HT-29 (cell line): ENCODE data around the gene SORCS2. TPM values are rescaled to one million over a fixed set of nuclear protein-coding genes. Genes with fewer than 3 reads are reported as not detected.
"Not testable (repeated sequence)": the region's sequence is repeated elsewhere in the genome, so short reads cannot be mapped to it uniquely, and the experiment has no call there.

Experiments
- DNase-seq: peaks from one replicate; pipeline ENCODE4 v3.0.0-alpha.2; 2015; ENCODE audit warnings: low spot score
- total RNA-seq: library from RNA; depleted of rRNA; stranded (reverse); fragments of >200 nt; shearing (Covaris generic); gene quantifications from 2 replicates; pipeline ENCODE4 v1.2.3, GENCODE V29; 2014

The SORCS2 gene
- total RNA-seq, 1 experiment from 2014 or later = not detected

- DNase-seq = not testable (repeated sequence)
Observed at GRCh38 chr4:7577361-7578039, 385.2 kb downstream of the SORCS2 start.

- no peak for DNase-seq
Observed at GRCh38 chr4:7581477-7581876, 389.1 kb downstream of the SORCS2 start.

- no peak for DNase-seq
Observed at GRCh38 chr4:7582313-7583097, 390.2 kb downstream of the SORCS2 start.

GRCh38 chr4:7584098-7584497, 391.8 kb downstream of the SORCS2 start:
- DNase-seq = no peak

GRCh38 chr4:7584606-7585159, 392.3 kb downstream of the SORCS2 start:
- DNase-seq = no peak

GRCh38 chr4:7585768-7586167, 393.4 kb downstream of the SORCS2 start:
- DNase-seq = no peak

GRCh38 chr4:7587433-7588405, 395.4 kb downstream of the SORCS2 start:
- DNase-seq = no peak

GRCh38 chr4:7590189-7590588, 397.9 kb downstream of the SORCS2 start:
- no peak for DNase-seq

- no peak for DNase-seq
Observed at GRCh38 chr4:7590899-7591298, 398.6 kb downstream of the SORCS2 start.

GRCh38 chr4:7591409-7592053, 399.2 kb downstream of the SORCS2 start:
- no peak for DNase-seq

GRCh38 chr4:7593646-7594412, 401.5 kb downstream of the SORCS2 start:
- DNase-seq = no peak

- DNase-seq = no peak
Observed at GRCh38 chr4:7595934-7596461, 403.7 kb downstream of the SORCS2 start.

- no peak for DNase-seq
Observed at GRCh38 chr4:7596918-7597606, 404.7 kb downstream of the SORCS2 start.

GRCh38 chr4:7598939-7599790, 406.8 kb downstream of the SORCS2 start:
- no peak for DNase-seq

GRCh38 chr4:7600247-7600646, 407.9 kb downstream of the SORCS2 start:
- DNase-seq = no peak

GRCh38 chr4:7602166-7602565, 409.8 kb downstream of the SORCS2 start:
- not testable (repeated sequence) for DNase-seq

GRCh38 chr4:7607156-7607910, 415.0 kb downstream of the SORCS2 start:
- DNase-seq = no peak

GRCh38 chr4:7608046-7608445, 415.7 kb downstream of the SORCS2 start:
- no peak for DNase-seq
